ENCODE data around the gene NR4A1.
A peak's percentile ranks its signal among the peaks of the same experiment; 100 is the strongest.
"Not testable (repeated sequence)": the region's sequence is repeated elsewhere in the genome, so short reads cannot be mapped to it uniquely, and the experiment has no call there.

The NR4A1 gene

GRCh38 chr12:52080403-52081251 lies 29.4 kb downstream of the NR4A1 start:
- DNase-seq: no peak

GRCh38 chr12:52081263-52081733 lies 30.1 kb downstream of the NR4A1 start:
- DNase-seq: peak; percentile 76

GRCh38 chr12:52082026-52082668 lies 30.9 kb downstream of the NR4A1 start:
- DNase-seq: no peak

DNA sequence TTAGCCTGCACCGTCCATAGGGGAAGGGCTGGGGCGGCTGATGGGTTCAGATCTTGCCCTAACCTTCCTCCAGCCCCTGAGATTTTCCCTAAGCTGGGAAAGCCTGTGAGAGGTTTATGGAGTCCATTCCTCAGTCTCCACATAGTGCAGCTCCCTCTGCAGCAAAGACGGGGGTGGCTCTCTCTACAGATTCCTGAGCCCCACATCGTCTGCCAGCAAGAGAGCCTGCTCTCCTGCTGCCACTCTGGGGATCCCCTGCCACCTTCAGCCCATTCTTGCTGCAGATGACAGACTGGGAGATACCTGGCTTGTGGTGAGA lies 31.4 kb downstream of the NR4A1 start:
- DNase-seq: no peak

- peak; percentile 70 for DNase-seq
Observed at GRCh38 chr12:52082988-52083637, 31.9 kb downstream of the NR4A1 start.

GRCh38 chr12:52083638-52083996 lies 32.4 kb downstream of the NR4A1 start:
- DNase-seq: no peak

DNA sequence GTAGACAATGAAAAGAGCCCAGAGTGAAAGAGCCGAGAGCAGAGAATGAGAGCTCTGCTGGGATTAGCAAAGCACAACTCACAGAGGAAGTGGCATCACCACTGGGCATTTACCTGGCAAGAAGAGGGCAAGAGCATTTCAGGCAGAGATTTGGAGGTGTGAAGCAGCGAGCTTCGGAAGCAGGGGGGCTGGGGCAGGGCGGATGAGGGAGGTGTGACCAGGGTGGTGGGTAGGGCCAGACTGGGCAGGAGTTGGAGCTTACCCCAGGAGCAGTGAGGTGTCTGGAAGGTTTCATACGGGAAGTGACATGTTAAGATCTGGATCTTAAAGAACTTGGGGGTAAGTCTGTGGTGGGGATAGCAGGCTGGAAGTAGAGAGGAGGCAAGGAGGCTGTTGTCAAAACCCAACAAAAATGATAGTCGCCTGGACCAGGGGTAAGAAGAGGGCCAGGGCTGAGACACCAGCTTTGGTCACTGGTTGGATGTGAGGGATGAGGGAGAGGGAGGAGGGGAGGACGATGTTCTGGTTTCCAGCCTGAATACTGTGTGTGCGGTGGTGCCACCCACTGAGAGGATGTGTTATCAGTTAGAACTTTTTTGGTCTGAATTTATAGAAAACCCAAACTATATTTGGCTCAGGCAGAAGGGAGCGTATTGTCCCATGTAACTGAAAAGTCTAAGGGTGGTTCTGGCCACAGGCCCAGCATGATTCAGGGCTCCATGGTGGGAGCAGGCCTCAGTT lies 33.4 kb downstream of the NR4A1 start:
- no peak for DNase-seq

DNA sequence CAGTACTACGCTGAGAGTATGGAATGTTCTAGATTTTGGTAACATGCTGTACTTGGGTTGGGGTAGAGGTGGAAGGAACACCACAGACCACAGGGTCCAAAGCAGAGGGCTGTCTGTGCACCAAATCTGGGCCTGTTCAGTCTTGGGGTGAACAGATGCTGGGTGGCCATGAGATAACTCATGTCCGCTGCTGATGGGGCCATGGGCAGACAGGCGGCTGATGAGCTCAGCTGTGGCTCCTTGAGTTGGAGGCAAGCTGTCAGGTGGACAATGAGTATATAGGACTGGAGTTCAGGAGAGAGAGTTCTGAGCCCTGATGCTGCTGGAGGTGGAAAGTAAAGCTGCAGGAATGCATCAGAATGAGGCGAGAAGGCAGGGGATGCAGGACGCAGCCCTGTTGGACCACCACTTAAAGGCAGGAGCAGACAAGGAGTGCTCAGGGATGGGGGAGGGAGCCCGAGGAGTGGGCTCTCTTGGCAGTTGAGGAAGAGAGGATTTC lies 34.5 kb downstream of the NR4A1 start:
- DNase-seq: no peak

DNA sequence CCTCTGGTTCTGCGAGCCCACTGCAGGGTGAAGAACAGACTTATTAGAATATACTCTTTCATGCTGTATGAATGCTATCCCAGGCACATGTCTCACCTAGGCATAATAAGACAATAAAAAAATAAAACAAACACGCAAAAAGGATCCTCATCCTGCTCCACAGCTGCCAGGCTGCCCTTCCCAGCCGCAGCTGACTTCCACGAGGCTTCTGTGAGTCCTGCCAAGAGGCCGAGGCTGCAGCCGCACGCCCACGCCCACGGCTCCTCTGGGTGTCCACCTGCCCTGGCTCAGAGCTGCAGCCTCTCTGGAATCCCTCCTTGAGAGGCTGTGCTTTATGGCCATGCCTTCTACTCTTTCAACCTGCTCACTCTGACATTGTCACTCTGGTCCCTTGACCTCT lies 35.1 kb downstream of the NR4A1 start:
- DNase-seq: no peak

DNA sequence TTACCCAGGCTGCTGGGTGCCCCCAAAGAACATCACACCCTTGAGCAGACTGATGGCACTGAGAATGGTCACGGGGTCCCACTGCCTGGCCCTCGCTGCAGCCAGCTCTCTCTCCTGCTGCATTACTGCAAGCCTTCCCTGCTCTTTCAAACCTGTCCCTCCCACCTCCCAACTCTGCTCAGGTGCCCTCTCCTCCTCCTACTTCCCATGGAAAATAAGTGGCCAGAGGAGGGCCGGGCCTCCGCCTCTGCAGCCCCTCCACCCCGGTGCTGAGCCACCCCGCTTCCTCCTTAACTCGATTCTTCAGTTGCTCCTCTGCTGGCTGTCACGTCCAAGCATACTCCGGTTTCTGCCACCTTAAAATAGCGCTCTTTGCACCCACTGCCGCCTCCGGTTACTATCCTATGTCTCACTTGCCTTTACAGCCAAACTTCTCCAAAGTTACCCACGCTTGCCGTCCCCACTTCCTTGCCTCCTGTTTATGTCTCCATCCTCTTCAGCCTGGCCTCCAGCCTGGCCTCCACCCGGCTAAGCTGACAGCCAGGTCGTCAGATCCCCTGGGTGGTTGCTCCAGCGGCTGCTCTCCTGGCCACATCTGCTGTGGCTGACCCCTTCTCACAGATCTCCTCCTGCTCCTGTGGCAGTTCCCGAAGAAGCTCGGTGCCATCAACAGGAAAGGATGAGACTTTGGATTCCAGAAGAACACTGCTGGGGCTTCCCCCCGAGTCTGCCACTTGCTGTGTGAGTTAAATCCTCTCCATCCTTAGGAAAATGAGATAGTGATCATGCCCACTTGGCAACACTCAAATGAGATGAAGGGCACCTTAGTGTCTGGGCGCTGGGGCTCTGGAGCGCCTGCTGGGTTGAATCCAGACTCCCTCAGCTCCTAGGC lies 35.9 kb downstream of the NR4A1 start:
- no peak for DNase-seq

GRCh38 chr12:52087961-52088820 lies 36.9 kb downstream of the NR4A1 start:
- DNase-seq: peak; percentile 90

DNA sequence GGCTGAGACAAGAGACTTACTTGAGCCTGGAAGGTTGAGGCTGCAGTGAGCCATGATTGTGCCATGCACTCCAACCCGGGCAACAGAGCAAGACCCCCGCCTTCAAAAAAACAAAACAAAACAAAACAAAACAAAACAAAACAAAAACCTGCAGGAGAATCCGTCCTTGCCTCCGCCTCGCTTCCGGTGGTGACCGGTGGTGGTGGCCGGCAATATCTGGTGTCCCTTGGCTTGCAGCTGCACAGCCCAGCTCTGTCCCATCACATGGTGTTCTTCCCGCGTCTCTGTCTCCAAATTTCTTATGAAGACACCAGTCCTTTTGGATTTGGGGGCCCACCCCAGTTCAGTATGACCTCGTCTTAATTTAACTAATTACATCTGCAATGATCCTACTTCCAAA lies 38.2 kb downstream of the NR4A1 start:
- no peak for DNase-seq

DNA sequence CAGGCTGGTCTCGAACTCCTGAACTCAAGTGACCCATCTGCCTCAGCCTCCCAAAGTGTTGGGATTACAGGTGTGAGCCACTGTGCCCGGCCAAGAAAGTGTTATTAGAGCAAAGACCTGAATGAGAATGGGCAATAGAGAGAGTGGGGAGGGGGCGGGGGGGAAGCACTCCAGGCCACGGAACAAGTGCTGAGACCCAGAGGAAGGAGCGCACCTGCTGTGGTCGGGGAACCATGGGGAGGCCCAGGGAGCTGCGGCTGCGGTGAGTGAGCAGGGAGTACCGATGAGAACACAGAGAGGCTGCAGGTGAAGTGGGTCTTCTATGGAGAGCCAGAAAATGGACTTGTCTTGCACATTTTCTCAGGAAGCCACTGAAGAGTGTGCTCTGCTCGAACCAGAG lies 39.0 kb downstream of the NR4A1 start:
- no peak for DNase-seq

- DNase-seq: no peak
Observed at GRCh38 chr12:52091061-52091460, 39.8 kb downstream of the NR4A1 start.

DNA sequence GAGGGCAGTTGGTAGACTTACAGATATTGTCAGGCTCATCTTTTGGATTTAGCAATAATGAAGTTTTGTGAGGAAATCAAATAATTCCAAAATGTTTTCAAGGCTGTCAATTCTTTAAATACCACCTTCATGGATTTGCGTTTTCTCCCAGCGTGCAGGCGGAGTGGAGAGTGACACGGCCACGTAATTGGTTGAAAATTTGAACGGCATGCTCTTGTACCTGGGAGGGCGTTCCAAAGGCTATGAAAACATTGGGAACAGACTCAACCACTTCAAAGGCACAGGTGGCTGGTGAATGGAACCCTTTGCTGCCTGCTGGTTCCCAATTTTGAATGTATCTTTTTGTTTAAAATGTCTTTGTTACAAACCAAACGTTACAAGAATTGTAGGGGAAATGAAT lies 40.6 kb downstream of the NR4A1 start:
- no peak for DNase-seq

DNA sequence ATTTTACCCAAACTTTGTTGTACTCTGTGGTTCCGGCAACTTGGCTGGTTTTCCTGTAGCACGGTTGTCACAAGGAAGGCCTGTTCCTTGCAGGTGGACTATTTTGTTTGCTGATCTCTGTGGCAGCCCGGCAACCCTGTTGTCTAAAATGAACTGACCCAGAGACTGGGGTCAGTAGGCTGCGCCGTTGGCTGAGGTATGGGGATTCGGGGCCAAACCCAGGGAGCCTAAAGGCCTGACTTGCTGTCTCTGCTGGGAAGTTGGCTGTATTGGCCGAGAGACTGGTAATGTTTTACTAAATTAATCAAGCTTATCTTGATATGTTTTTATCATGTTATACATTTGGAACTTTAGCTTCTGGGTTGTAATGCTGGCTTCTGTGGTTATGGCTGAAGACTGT lies 42.1 kb downstream of the NR4A1 start:
- DNase-seq: no peak

DNA sequence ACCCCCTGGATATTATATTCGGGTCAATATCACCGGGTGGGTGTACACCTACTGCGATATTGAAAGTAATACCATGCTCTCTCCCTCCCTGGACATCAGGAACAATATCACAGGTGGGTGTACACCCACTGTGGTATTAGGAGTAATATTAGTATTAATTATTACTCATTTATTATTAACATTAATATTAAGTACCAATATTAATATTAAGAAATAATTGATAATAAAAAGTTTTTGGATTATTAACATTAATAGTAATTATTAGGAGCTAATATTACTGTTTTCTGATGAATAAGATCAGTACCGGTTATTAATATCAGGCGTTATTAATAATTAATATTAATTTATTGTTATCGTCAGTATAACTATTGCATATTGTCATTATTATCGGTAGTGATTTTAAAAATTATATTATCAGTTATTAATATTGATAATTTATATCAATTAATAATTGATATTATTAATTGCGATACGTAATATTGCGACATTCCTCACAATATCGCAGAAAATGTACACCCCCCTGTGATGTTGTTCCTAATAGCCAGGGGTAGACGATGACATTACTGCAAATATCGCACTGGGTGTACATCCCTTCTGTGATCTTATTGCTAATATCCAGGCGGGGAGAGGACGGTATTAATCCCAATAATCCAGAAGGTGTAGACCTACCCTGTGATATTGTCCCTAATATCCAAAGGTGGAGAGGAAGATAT lies 45.2 kb downstream of the NR4A1 start:
- DNase-seq: no peak

- DNase-seq: no peak
Observed at GRCh38 chr12:52097045-52097666, 45.9 kb downstream of the NR4A1 start.

- not testable (repeated sequence) for DNase-seq
Observed at GRCh38 chr12:52104431-52105089, 53.3 kb downstream of the NR4A1 start.

All from NCI-H1436 (cell line).